CD4-positive, alpha-beta T cell treated with Interleukin-4 for 4 hours (primary cell): Measurements from ENCODE around the gene MAP2K3.
"Not testable (repeated sequence)": the region's sequence is repeated elsewhere in the genome, so short reads cannot be mapped to it uniquely, and the experiment has no call there.

Source experiments
- DNase-seq: peaks from one replicate; pipeline ENCODE4 v3.0.0-alpha.2; 2020

MAP2K3 gene

GRCh38 chr17:21337981-21338625, 53.6 kb downstream of the MAP2K3 start:
- not testable (repeated sequence) for DNase-seq

- DNase-seq, result no peak
These were observed 54.5 kb downstream of the MAP2K3 start for GRCh38 chr17:21339011-21339410.

DNA sequence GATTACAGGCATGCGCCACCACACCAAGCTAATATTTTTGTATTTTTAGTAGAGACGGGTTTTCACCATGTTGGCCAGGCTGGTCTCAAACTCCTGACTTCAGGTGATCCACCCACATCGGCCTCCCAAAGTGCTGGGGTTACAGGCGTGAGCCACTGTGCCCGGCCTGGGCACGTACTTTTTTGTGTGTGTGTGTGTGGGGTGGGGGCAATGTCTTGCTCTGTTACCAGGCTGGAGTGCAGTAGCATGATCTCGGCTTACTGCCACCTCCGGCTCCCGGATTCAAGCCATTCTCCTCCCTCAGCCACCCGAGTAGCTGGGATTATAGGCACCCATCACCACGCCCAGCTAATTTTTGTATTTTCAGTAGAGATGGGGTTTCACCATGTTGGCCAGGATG, 55.1 kb downstream of the MAP2K3 start:
- not testable (repeated sequence) for DNase-seq

- not testable (repeated sequence) for DNase-seq
These were observed 55.9 kb downstream of the MAP2K3 start for GRCh38 chr17:21340407-21340806.

DNA sequence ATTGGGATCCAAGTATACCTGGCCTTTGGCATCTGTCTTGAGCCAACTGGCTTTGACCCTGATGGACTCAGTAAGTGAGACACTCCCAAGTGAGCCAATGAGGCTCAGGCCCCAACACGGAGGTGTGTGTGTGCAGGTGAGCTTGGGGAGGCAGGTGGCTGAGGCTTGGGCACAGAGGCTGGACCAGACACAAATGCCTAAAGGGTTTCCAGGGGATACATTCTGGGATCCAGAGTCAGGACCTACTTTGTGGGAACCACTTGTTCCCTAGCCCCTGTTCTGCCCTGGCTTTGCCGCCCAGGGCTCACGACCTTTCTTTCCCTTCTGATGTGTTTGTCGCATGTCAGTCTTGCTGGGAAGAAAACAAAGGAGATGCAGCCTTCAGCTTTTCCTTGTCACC, 56.8 kb downstream of the MAP2K3 start:
- not testable (repeated sequence) for DNase-seq

DNA sequence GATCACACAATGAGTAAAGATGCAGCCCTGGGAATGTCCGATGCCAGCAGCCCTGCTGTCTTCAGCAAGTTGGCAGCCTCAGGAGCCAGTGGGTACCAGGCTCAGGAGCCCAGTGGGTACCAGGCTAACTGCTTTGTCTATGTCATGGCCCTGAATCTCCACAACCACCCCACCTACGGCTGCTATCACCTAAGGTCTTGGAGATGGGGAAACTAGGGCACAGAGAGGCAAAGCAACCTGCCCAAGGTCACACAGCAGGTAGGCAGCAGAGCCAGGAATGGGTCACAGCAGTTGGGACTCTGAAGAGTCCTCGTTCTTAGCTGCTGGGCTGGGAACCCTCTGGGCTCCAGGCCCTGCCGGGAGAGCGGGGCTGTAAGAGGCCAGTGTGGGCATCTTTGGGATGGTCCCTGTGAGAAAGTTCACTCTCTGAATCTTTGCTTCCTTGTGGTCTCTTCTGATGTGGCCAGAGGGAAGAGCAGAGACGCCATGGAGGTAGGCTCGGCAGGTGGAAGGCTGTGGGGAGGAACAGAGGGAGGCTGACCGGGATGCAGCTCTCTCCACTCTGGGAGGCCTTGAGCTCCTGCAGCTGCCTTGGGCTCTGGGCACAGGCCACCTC, 57.5 kb downstream of the MAP2K3 start:
- not testable (repeated sequence) for DNase-seq

DNA sequence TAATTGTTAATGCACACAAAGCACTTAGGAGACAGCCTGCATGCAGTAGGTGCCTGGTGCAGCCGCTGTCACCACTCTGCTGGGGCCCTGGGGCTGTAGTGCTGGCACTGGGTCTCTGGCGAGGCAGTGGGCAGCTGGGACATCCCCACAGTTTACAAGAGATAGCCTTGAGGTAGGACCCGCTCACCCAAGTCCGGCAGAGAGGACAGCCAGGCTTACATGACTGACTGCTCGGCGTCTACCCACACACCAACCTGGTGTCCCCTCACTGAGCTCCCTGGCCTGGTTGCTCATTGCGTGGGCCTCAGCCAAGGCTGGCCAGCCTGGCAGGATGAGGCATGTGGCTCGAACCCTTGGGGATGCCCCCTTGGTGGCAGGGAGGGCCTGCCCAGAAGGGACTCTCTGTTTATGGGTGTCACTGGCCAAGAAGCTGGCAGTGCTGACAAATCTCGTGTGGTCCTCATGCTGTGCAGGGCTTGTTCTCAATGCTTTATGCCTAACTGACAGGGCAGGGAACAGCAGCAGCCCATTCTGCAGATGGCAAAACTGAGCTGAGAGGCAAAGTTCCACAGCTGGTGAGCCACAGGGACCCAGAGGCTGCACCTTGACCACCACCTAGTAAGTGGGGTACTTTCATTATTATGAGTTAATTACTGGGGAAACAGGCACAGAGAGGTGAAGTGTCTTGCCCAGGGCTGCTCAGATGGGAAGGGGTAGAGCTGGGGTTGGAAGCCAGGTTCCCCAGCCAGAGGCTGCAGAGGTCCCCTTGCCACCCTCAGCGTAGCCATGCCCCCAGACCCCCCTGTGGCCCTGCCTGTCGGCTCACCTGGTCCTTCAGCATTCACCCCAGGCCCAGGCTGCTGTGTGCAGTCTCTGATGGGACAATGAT, 58.8 kb downstream of the MAP2K3 start:
- not testable (repeated sequence) for DNase-seq

- DNase-seq, result not testable (repeated sequence)
These were observed 60.3 kb downstream of the MAP2K3 start for GRCh38 chr17:21344801-21345200.

- DNase-seq, result no peak
These were observed 60.7 kb downstream of the MAP2K3 start for GRCh38 chr17:21345236-21345635.

DNA sequence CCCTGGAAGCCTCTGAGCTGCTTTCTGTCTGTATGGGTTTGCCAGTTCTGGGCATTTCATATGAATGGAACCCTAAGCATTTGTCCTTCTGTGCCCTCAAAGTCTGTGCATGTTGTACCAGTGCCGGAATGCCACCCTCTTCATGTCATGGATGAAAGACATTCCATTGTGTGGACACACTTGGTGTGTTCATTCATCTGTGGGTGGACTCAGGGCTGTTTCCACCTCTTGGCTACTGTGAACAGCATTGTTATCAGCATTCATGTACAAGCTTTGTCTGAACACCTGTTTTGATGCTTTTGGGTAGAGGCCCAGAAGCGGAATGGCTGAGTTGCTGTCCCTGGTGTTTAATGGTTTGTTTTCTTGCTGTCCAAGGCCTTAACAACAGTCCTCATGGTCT, 61.6 kb downstream of the MAP2K3 start:
- not testable (repeated sequence) for DNase-seq

GRCh38 chr17:21346651-21347250, 62.2 kb downstream of the MAP2K3 start:
- not testable (repeated sequence) for DNase-seq

DNA sequence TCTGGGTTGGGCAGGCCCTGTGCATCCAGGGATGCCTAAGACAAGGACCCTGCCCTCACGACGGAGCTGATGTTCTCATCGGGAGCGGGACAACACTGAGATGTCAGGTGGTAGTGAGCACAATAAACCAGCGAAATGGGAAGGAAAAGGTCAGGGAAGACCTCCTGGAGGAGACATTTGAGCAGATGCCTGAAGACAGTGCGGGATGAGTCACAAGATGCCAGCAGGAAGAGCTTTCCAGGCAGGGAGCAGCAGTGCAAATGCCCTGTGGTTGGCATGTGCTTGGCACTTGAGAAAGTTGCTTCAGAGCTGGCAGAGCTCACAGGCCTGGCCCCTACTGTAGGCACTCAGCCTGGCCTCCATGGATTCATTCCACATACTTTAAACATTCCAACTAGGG, 63.1 kb downstream of the MAP2K3 start:
- not testable (repeated sequence) for DNase-seq

DNA sequence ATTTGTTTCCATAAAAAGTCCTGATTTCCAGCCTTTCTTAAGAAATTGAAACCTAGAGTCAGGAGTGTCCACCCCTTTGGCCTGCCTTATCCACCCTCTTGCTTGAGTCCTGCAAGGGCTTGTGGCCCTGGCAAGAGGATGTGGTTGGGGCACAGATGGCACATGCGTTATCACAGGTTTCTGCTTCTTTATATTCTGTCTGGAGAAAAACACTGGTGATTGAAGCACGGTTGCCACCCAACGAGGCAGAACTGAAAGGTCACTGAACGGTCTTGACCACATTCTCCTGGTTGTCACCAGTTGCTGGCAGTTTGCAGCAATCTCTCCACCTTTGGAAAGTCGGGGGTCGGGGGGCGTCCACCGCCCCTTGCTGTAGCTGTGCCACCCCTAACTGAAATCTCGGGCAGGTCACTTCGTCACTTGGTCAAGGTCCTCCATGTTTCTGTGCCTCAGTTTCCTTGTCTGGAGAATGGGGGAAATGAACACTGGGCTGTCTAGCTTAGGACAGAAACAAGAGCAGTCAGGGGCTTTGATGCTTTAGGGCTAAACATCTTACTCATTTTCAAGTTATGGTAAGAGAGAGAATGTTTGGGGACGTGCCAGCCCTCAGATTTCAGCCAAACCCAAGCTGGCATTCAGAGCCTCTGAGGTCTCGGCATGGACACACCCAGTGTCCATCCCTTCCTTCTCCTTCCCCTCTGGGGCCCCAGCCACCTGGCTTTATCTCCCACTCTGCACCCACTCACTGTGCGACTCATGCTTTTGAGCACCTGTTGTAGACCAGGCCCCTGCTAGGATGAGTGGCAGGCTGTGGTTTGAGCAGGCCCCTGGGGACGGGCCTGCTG, 63.8 kb downstream of the MAP2K3 start:
- DNase-seq, result not testable (repeated sequence)

DNA sequence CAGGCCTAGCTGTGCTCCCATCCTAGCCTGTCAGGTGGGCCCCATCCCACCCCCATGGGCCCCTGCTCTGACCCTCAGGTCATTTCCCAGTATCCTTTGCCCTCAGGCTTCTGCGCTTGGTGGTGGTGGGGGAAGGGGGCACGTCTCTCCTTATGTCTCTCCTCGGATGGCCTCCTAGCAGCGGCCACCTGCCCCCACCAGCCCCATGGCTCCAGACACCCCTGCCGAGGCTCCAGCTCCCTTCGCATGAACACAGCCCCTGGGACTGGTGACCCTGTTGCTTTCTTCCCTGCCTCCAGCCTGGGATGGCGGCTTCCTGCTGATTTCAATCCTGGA, 64.4 kb downstream of the MAP2K3 start:
- not testable (repeated sequence) for DNase-seq

GRCh38 chr17:21349358-21350050, 65.0 kb downstream of the MAP2K3 start:
- not testable (repeated sequence) for DNase-seq

DNA sequence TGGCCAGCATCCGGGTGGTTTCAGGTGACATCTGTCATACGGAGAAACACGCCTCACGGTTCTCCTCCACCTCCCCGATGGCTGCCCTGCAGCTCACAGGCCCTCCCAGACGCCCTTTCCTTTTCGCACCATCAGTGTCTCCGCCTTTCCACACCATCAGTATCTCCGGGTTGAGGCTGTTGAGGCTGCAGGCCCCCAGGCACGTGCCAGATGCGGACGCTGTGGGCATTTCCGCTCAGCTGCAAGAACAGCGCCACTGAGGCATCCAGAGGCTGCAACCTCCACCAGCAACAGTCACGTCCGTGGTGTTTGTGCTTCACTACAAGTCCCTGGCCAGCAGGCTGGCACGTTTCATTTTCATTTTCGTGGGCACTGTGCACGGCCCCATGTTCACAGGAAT, 66.0 kb downstream of the MAP2K3 start:
- DNase-seq, result not testable (repeated sequence)

- no peak for DNase-seq
These were observed 67.0 kb downstream of the MAP2K3 start for GRCh38 chr17:21351366-21352065.

DNA sequence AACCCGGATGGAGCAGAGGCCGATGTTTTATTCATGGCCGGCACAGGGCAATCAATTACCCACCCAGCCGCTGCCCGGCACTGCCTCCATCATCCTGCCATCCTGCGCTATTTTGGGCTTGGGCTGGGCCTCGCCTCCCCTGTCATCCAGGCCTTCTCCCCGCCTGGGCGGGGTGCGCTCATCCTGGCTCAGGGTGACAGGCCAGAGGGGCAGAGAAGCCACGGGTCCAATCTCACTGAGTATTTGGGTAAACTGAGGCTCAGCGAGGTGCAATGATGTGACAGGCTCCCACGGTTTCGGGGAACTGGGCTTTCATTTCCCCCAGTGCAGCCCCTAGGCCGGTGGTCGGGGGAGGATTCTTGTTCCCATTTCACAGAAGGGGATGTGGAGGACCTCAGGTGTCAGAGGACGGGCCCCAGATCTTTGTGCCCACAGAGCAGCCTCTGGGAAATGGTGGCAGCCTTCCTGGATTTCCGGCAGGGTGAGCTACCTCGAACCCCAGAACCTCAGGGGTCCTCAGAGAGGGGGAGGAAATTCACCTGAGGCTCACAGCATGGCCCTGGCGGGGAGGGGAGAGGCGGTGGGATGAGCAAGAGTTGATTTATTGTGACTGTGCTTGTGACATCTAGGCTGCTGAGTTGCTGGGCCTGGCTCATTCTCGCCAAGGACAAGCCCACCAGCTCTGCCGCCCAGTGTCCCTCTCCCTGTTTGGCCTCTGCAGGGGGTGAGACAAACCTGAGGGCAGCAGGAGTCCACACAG, 67.9 kb downstream of the MAP2K3 start:
- DNase-seq, result no peak

DNA sequence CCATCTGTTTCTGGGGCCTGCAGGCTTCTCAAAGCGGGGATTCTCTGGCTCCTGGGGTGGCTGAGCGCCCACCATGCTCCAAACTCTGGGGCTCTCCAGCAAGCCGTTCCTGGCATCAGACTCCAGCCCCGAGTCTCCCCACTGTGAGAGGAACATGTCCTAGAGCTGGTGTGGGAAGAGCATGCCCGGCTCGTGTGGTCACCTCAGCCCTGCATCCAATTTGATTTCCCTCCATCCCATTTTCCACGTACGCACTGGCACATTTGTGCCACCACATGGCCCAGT, 68.4 kb downstream of the MAP2K3 start:
- no peak for DNase-seq

DNA sequence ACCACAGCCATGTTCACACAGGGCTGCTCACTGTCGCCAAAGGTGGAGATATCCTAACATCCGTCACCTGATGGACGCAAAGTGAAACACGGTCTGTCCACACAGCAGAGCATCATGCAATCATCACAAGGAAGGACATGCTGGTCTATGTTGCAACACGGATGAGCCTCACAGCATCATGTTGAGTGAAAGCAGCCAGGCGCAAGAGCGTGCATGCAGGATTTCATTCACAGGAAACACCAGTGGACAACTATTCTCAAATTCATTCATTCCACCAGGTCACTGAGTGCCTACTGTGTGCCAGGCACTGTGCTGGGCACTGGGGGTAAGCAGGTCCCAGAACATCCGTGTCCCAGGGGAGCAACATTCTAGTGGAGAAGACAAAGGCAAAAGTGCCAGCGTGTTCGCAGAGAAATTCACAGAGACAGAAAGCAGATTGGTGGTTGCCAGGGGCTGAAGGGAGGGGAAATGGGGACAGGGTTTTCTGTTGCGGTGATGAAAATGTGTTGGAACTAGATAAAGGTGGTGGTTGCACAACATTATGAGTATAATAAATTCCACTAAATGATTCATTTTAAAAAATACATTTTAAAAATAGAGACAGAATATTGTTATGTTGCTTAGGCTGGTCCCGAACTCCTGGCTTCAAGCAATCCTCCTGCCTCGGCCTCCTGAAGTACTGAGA, 69.0 kb downstream of the MAP2K3 start:
- no peak for DNase-seq
